GM12865 (cell line): ENCODE data around the gene AEBP2.
"Not testable (repeated sequence)": the region's sequence is repeated elsewhere in the genome, so short reads cannot be mapped to it uniquely, and the experiment has no call there.

Experiments
- DNase-seq: peaks from one replicate; pipeline ENCODE4 v3.0.0; 2010; ENCODE audit warnings: low read depth
- H3K4me3 ChIP-seq: 2 replicates; pipeline ENCODE4 v1.5.1; 2011; ENCODE audit warnings: mild to moderate bottlenecking, low read depth, low read length, control low read depth
- CTCF ChIP-seq: IDR thresholded peaks from 2 replicates; pipeline ENCODE4 v1.5.1; 2011; ENCODE audit warnings: low read length, control low read depth, low read depth, inconsistent platforms; ENCODE audit not compliant: insufficient read depth; ENCODE audit errors: missing control alignments

Gene AEBP2

GRCh38 chr12:19474147-19474546, 34.9 kb downstream of the AEBP2 start:
- no peak for DNase-seq
- TF ChIP-seq CTCF, result no peak
- H3K4me3 ChIP-seq, result no peak overlapping the region

GRCh38 chr12:19475884-19476505, 36.7 kb downstream of the AEBP2 start:
- H3K4me3 ChIP-seq, DNase-seq: not testable (repeated sequence)

GRCh38 chr12:19477071-19477470, 37.8 kb downstream of the AEBP2 start:
- no peak overlapping the region for H3K4me3 ChIP-seq
- no peak for DNase-seq
- no peak for TF ChIP-seq CTCF

DNA sequence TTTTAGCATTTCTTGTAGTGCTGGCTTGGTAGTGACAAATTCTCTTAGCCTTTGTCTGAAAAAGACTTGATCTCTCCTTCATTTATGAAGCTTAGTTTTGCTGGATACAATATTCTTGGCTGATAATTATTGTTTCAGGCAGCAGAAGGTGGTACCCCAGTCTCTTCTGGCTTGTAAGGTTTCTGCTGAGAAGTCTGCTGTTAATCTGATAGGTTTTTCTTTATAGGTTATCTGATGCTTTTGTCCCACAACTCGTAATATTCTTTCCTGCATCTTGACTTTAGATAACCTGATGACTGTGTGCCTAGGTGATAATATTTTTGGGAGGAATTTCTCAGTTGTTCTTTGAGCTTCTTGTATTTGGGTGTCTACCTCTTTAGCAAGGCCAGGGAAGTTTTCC, 41.2 kb downstream of the AEBP2 start:
- no peak for TF ChIP-seq CTCF
- no peak for DNase-seq
- H3K4me3 ChIP-seq, result no peak overlapping the region

DNA sequence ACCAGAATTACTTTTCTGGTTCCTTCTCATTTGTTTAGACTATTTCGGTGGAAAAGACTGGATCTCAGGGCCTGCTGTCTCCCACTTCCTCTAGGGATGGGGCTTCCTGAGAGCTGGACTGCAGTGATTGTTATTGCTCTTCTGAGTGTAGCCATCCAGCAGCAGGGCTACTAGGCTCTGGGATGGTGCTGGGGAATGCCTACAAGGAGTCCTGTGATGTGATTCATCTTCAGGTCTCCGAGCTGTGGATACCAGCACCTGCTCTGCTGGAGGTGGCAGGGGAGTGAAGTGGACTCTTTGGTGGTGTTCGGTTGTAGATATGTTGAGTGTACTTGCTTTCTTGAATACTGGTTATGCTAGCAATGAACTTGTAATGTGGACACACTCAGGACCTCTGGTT, 42.7 kb downstream of the AEBP2 start:
- no peak overlapping the region for H3K4me3 ChIP-seq
- TF ChIP-seq CTCF, result no peak
- DNase-seq, result peak; percentile 10

GRCh38 chr12:19482551-19483109, 43.3 kb downstream of the AEBP2 start:
- H3K4me3 ChIP-seq, result no peak overlapping the region
- peak; percentile 93 for DNase-seq
- TF ChIP-seq CTCF, result no peak

DNA sequence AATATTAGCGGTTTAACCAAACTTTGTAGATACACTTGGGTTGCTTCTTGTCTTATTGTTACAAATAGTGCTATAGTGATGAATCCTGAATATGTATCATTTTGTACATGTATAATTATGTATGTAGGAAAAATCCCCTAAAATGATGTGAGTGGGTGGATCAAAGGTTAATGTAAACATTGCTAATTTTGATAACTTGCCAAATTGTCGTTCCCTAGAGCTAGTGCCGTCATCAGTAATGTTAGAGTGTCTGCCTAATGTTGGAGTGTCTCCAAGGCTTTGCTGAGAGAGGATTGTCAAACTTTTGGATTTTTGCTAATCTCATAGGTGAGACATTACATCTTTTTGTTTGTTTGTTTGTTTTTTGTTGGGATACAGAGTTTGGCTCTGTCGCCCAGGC, 44.4 kb downstream of the AEBP2 start:
- TF ChIP-seq CTCF, result no peak
- no peak overlapping the region for H3K4me3 ChIP-seq
- no peak for DNase-seq
